WTC11 (cell line): ENCODE data around the gene TBL1XR1. TPM values are rescaled to one million over a fixed set of nuclear protein-coding genes. Genes with fewer than 3 reads are reported as not detected.

Experiments
- ATAC-seq: fragments of 200-7000 bp; cut with Tn5 transposase; 2 replicates; pipeline ENCODE4 v1.10.0; 2021; ENCODE audit warnings: mild to moderate bottlenecking, moderate library complexity
- CTCF ChIA-PET: fragments of 300-600 bp; sonication (Branson Sonifier 250); formaldehyde crosslinking; loops from one replicate; lab custom pipeline; 2021; ENCODE audit warnings: antibody characterized with exemption; lab: Charles Lee
- POLR2A ChIA-PET: fragments of 350-600 bp; sonication (Branson Sonifier 250); formaldehyde crosslinking; loops from one replicate; lab custom pipeline; 2021; ENCODE audit warnings: antibody characterized with exemption; lab: Charles Lee
- DNase-seq: peaks from one replicate; pipeline ENCODE4 v3.0.0; 2021; ENCODE audit warnings: low spot score
- H3K27ac Mint-ChIP-seq: 2 replicates; pipeline ENCODE4 v1.8.0; 2021; ENCODE audit warnings: mixed read lengths
- H3K27me3 Mint-ChIP-seq: 2 replicates; pipeline ENCODE4 v1.8.0; 2021; ENCODE audit warnings: low read depth, mild to moderate bottlenecking, moderate library complexity, mixed read lengths
- H3K36me3 Mint-ChIP-seq: 2 replicates; pipeline ENCODE4 v1.8.0; 2021; ENCODE audit warnings: mixed read lengths
- H3K4me1 Mint-ChIP-seq: 2 replicates; pipeline ENCODE4 v1.8.0; 2022; ENCODE audit warnings: mixed read lengths
- H3K4me3 Mint-ChIP-seq: 2 replicates; pipeline ENCODE4 v1.8.0; 2021; ENCODE audit warnings: mild to moderate bottlenecking, moderate library complexity, mixed read lengths
- H3K9me3 Mint-ChIP-seq: 2 replicates; pipeline ENCODE4 v1.8.0; 2021; ENCODE audit warnings: mixed read lengths
- ATF3 ChIP-seq: sonication (generic); formaldehyde crosslinking; conservative IDR thresholded peaks from 2 replicates; pipeline ENCODE4 v1.8.1; 2022; ENCODE audit warnings: mild to moderate bottlenecking, missing genetic modification reagents
- CREM ChIP-seq: sonication (generic); formaldehyde crosslinking; IDR thresholded peaks from 2 replicates; pipeline ENCODE4 v1.8.1; 2022; ENCODE audit warnings: mild to moderate bottlenecking, missing genetic modification reagents, moderate library complexity
- CTCF ChIP-seq: fragments of 200-600 bp; IDR thresholded peaks from 2 replicates; pipeline ENCODE4 v1.8.0; 2022; ENCODE audit warnings: antibody characterized with exemption
- FOXK1 ChIP-seq: sonication (generic); formaldehyde crosslinking; IDR thresholded peaks from 2 replicates; pipeline ENCODE4 v1.8.0; 2022; ENCODE audit warnings: mild to moderate bottlenecking, moderate library complexity, missing genetic modification reagents
- FOXP1 ChIP-seq: sonication (generic); formaldehyde crosslinking; IDR thresholded peaks from 2 replicates; pipeline ENCODE4 v1.8.0; 2022; ENCODE audit warnings: missing genetic modification reagents, mild to moderate bottlenecking, moderate library complexity, borderline replicate concordance
- GABPB1 ChIP-seq: sonication (generic); formaldehyde crosslinking; IDR thresholded peaks from 2 replicates; pipeline ENCODE4 v1.8.1; 2023; ENCODE audit warnings: mild to moderate bottlenecking, missing genetic modification reagents
- IRF2 ChIP-seq: sonication (generic); formaldehyde crosslinking; IDR thresholded peaks from 2 replicates; pipeline ENCODE4 v1.8.0; 2022; ENCODE audit warnings: low read depth, missing genetic modification reagents, borderline replicate concordance
- MLX ChIP-seq: sonication (generic); formaldehyde crosslinking; IDR thresholded peaks from 2 replicates; pipeline ENCODE4 v1.8.1; 2023; ENCODE audit warnings: mild to moderate bottlenecking, missing genetic modification reagents, moderate library complexity
- MXD4 ChIP-seq: fragments of 250-450 bp; sonication (Bioruptor Pico); IDR thresholded peaks from 2 replicates; pipeline ENCODE4 v1.8.0; 2021; ENCODE audit warnings: mild to moderate bottlenecking, moderate library complexity, borderline replicate concordance
- OVOL2 ChIP-seq: fragments of 250-450 bp; sonication (Bioruptor Pico); IDR thresholded peaks from 2 replicates; pipeline ENCODE4 v1.9.0; 2021; ENCODE audit warnings: mild to moderate bottlenecking, borderline replicate concordance
- SMAD4 ChIP-seq: sonication (generic); formaldehyde crosslinking; IDR thresholded peaks from 2 replicates; pipeline ENCODE4 v1.8.0; 2022; ENCODE audit warnings: mild to moderate bottlenecking, missing genetic modification reagents
- STAT6 ChIP-seq: sonication (generic); formaldehyde crosslinking; conservative IDR thresholded peaks from 2 replicates; pipeline ENCODE4 v1.8.1; 2023; ENCODE audit warnings: mild to moderate bottlenecking, low read depth, missing genetic modification reagents, moderate library complexity
- TCF7 ChIP-seq: sonication (generic); formaldehyde crosslinking; IDR thresholded peaks from 2 replicates; pipeline ENCODE4 v1.8.0; 2022; ENCODE audit warnings: mild to moderate bottlenecking, low read depth, missing genetic modification reagents, moderate library complexity
- ZMAT4 ChIP-seq: fragments of 250-450 bp; sonication (Bioruptor Pico); IDR thresholded peaks from 2 replicates; pipeline ENCODE4 v1.9.0; 2021; ENCODE audit warnings: mild to moderate bottlenecking
- ZNF219 ChIP-seq: sonication (generic); formaldehyde crosslinking; IDR thresholded peaks from 2 replicates; pipeline ENCODE4 v1.8.0; 2023; ENCODE audit warnings: missing genetic modification reagents, mild to moderate bottlenecking, borderline replicate concordance
- ZNF281 ChIP-seq: sonication (generic); formaldehyde crosslinking; IDR thresholded peaks from 2 replicates; pipeline ENCODE4 v1.8.0; 2023; ENCODE audit warnings: mild to moderate bottlenecking, missing genetic modification reagents
- ZNF396 ChIP-seq: fragments of 250-450 bp; sonication (Bioruptor Pico); IDR thresholded peaks from 2 replicates; pipeline ENCODE4 v1.8.0; 2021; ENCODE audit warnings: mild to moderate bottlenecking, moderate library complexity, borderline replicate concordance
- ZNF512 ChIP-seq: sonication (generic); formaldehyde crosslinking; IDR thresholded peaks from 2 replicates; pipeline ENCODE4 v1.8.1; 2022; ENCODE audit warnings: missing genetic modification reagents, borderline replicate concordance
- total RNA-seq: library from RNA; stranded (reverse); gene quantifications from 3 replicates; pipeline ENCODE4 v1.2.3, GENCODE V29; 2021

TBL1XR1 gene
- total RNA-seq, 1 experiment from 2014 or later = 148 TPM

GRCh38 chr3:177098551-177098950 is 98.7 kb downstream of the TBL1XR1 start (continued):
- TF ChIP-seq GABPB1 (CRISPR knock-in tag) (no peak), IRF2 (no peak), TCF7 (CRISPR knock-in tag) (no peak)

GRCh38 chr3:177096615-177097014 is 100.7 kb downstream of the TBL1XR1 start:
- peaks cover 38% of the 10 kb centered on the region for H3K9me3 Mint-ChIP-seq
- TF ChIP-seq ZMAT4 = no peak
- no peak for TF ChIP-seq SMAD4
- TF ChIP-seq ATF3 (CRISPR knock-in tag) = no peak
- no peak for TF ChIP-seq ZNF281
- TF ChIP-seq FOXP1 (CRISPR knock-in tag) = no peak
- TF ChIP-seq ZNF219 (CRISPR knock-in tag) = no peak
- TF ChIP-seq CTCF = no peak
- TF ChIP-seq OVOL2 (CRISPR knock-in tag) = no peak
- no peak for TF ChIP-seq ZNF396 (CRISPR knock-in tag)
- no peak for TF ChIP-seq ZNF512 (CRISPR knock-in tag)
- no peak for TF ChIP-seq STAT6 (CRISPR knock-in tag)
- no peak for TF ChIP-seq MXD4 (CRISPR knock-in tag)
- no peak for TF ChIP-seq CREM (CRISPR knock-in tag)
- no peak for TF ChIP-seq MLX (CRISPR knock-in tag)
- no peak for TF ChIP-seq FOXK1
- peak overlapping the region; percentile 84 for H3K27ac Mint-ChIP-seq
- peaks cover 22% of the 10 kb centered on the region for H3K4me1 Mint-ChIP-seq
- H3K27me3 Mint-ChIP-seq = no peaks in the 10 kb centered on the region
- H3K36me3 Mint-ChIP-seq = peaks cover 51% of the 10 kb centered on the region
- no peak for DNase-seq
- ChIA-PET POLR2A (no interaction called here), CTCF (no interaction called here)
- no peak overlapping the region for H3K4me3 Mint-ChIP-seq
- no peak for ATAC-seq
